Ovary (tissue), 9 donors: Measurements from ENCODE around the gene HHIPL1. TPM values are rescaled to one million over a fixed set of nuclear protein-coding genes. Genes with fewer than 3 reads are reported as not detected.

Experiments
- DNase-seq, 5 donors: peaks; one replicate each; pipeline ENCODE4 v3.0.0-alpha.2; 2019 to 2020
- H3K27ac ChIP-seq, 2 donors: fragments of 200-600 bp; one replicate each; pipeline versions ENCODE4 v1.5.1 to v1.8.0; 2019 to 2022
- H3K27me3 ChIP-seq: fragments of 200-600 bp; one replicate; pipeline ENCODE4 v1.8.0; 2022
- H3K36me3 ChIP-seq: fragments of 200-600 bp; sonication (generic); one replicate; pipeline ENCODE4 v1.5.1; 2019
- H3K4me1 ChIP-seq: one replicate; pipeline ENCODE4 v1.8.1; 2013; ENCODE audit warnings: mild to moderate bottlenecking, moderate library complexity; ENCODE audit not compliant: insufficient read depth
- H3K4me3 ChIP-seq: fragments of 200-600 bp; sonication (generic); one replicate; pipeline ENCODE4 v1.5.1; 2017
- H3K9me3 ChIP-seq, 2 donors: fragments of 200-600 bp in 1 of 2; sonication (generic) in 1 of 2; one replicate each; pipeline versions ENCODE4 v1.5.1 to v1.8.1; 2013 to 2019; ENCODE audit warnings: mild to moderate bottlenecking in 1 of 2, moderate library complexity in 1 of 2
- EP300 ChIP-seq: sonication (generic); formaldehyde crosslinking; IDR thresholded peaks from one replicate; pipeline ENCODE4 v1.6.1; 2017; ENCODE audit warnings: antibody characterized with exemption
- POLR2A ChIP-seq: fragments of 450-650 bp; IDR thresholded peaks from one replicate; pipeline ENCODE4 v1.6.1; 2017; ENCODE audit warnings: antibody characterized with exemption, mild to moderate bottlenecking, moderate library complexity
- WGBS, 3 donors: extraction: QIAGEN DNeasy Blood & Tissue Kit in 1 of 3; methylation state at CpG; one replicate each; pipeline versions ENCODE4 v1.1.5 to v1.1.7; 2013 to 2017; 5-methylcytosine and 5-hydroxymethylcytosine counted together
- intact Hi-C, 4 donors: fragments of 100-400 bp; cut with DNase I; formaldehyde crosslinking; loops; one replicate each; pipeline versions ENCODE4 v1.11.0 to v1.15.1; 2022 to 2023
- polyA plus RNA-seq, 2 donors: library from polyadenylated mRNA; stranded (reverse); fragments of 200-250 nt in 1 of 2; fragments of 350-450 nt in 1 of 2; fragmentation: Illumina TruSeq in 1 of 2; extraction: RNeasy Lipid Tissue Mini Kit (QIAGEN cat#74804) in 1 of 2; gene quantifications; one replicate each; pipeline ENCODE4 v1.2.3, GENCODE V29; 2013 to 2014
- total RNA-seq, 7 donors: library from RNA; depleted of rRNA in 2 of 7; stranded (reverse); fragments of >200 nt in 2 of 7; fragmentation: NEBNext Ultra II Directional in 3 of 7; extraction: Animal tissue kit (Norgen Biotek cat#: 25700) in 3 of 7; gene quantifications; one replicate each; pipeline versions ENCODE4 v1.1.0 to v1.2.4, GENCODE V29; 2016 to 2023
- TF ChIP-seq, protein P1 (sequence below), 3 donors: fragments of 450-650 bp in 2 of 3; fragments of 200-600 bp in 1 of 3; IDR thresholded peaks; one replicate each; pipeline versions ENCODE4 v1.5.1 to v1.8.0; 2016 to 2022; ENCODE audit warnings: antibody characterized with exemption in 3 of 3, mild to moderate bottlenecking in 1 of 3
- donor health status: DM: no; HTN: no; CAD: no; lungs with moderate emphysema.
- donor health status: DM: no; HTN: no; CAD: no.
- donor health status: Bipolar disorder and iron deficiency.
- donor health status: DM: yes; HTN: yes; CAD: no.
- donor health status: DM: no; HTN: no; CAD: no.
- donor health status: DM: yes; HTN: yes; CAD: no.

Gene HHIPL1
- total and polyA plus RNA-seq, 9 donors, result 0.48 to 3.8 (median 2.1) TPM

DNA sequence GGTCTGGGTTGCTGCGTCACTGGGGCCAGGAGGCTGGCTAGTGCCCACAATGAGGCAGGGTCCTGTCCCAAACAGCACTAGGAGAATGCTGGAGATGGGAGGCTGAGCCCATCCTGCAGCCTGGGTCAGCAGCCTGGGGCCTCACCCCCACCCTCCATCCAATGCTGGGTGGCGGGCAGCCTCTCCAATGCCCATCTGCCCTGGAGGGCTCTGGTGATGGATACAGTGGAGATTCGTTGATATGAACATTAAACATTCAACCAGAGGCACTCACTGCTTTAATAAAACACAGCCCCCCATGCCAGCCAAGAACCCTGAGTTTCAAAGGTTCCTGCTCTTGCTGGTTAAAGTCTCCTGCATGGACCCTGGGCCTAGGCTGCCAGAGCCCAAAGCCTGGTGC is 19.5 kb upstream of the HHIPL1 start:
- DNase-seq, result no peak
- no peak overlapping the region for H3K4me3 ChIP-seq
- WGBS, 3 donors, result 75 to 97% (median 89%) methylated on average over 2 to 3 of the region's 3 CpGs
- H3K9me3 ChIP-seq, result no peaks in the 10 kb centered on the region
- no peak overlapping the region for H3K27ac ChIP-seq
- TF ChIP-seq EP300, result no peak
- H3K36me3 ChIP-seq, result no peaks in the 10 kb centered on the region
- H3K4me1 ChIP-seq, result peaks cover 1% of the 10 kb centered on the region
- intact Hi-C loops, result loop anchor here in 1 of 4 donors (5.0 kb wide), 1 partner anchor 63 kb away; no protein-coding TSS in a partner anchor
- no peaks in the 10 kb centered on the region for H3K27me3 ChIP-seq

DNA sequence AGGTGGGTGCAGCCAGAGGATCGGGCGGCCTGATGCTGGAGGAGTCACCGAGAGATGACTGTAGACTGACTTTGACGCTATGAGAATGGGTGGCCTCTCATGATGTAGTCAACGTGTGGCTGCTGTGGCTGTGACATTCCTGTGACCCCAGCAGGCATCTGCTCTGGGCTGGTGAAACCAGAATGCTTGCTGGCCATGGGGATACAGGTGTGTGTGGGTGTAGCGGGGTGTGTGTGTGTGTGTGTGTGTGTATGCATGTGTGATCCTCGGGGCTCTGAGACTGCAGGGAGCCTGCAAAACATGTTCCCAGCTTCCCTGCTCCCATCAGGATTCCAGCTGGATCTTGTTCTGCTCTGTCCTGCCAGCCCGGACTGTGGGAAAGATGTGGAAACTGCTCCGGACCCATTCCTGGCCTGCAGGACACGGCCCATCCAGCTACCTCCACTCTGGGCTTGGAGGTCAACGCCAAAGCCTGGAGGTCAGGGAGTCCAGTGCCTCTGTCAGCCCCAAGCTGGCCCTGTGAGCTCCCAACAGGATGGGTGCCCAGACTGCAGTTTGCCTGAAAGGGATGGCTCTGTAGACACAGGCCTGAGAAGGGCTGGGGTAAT is 18.8 kb upstream of the HHIPL1 start:
- peaks cover 1% of the 10 kb centered on the region for H3K4me1 ChIP-seq
- no peaks in the 10 kb centered on the region for H3K27me3 ChIP-seq
- DNase-seq, result no peak
- H3K36me3 ChIP-seq, result no peaks in the 10 kb centered on the region
- H3K27ac ChIP-seq, result no peak overlapping the region
- TF ChIP-seq EP300 (no peak), POLR2A (no peak)
- TF ChIP-seq, protein P1, sequence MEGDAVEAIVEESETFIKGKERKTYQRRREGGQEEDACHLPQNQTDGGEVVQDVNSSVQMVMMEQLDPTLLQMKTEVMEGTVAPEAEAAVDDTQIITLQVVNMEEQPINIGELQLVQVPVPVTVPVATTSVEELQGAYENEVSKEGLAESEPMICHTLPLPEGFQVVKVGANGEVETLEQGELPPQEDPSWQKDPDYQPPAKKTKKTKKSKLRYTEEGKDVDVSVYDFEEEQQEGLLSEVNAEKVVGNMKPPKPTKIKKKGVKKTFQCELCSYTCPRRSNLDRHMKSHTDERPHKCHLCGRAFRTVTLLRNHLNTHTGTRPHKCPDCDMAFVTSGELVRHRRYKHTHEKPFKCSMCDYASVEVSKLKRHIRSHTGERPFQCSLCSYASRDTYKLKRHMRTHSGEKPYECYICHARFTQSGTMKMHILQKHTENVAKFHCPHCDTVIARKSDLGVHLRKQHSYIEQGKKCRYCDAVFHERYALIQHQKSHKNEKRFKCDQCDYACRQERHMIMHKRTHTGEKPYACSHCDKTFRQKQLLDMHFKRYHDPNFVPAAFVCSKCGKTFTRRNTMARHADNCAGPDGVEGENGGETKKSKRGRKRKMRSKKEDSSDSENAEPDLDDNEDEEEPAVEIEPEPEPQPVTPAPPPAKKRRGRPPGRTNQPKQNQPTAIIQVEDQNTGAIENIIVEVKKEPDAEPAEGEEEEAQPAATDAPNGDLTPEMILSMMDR (IDR thresholded peaks at IDR 0.05), result no peak
- intact Hi-C loops, result loop anchor here in 1 of 4 donors (5.0 kb wide), 1 partner anchor 64 kb away; no protein-coding TSS in a partner anchor
- H3K4me3 ChIP-seq, result no peak overlapping the region
- H3K9me3 ChIP-seq, result no peaks in the 10 kb centered on the region
- 55 to 75% (median 70%) methylated on average over 11 of the region's 11 CpGs for whole genome bisulfite sequencing, 3 donors

DNA sequence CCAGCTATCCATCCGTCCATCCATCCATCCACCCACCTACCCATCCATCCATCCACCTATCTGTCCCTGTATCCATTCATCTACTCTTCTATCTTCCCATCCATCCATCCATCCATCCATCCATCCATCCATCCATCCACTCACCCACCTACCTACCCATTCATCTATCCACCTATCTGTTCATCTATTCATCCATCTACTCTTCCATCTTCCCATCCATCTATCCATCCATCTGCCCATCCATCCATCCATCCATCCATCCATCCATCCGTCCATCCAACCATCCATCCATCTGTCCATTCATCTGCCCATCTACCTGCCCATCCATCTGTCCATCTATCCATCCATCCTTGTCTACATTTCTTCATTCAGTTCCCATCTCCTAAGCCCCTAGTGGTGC is 17.8 kb upstream of the HHIPL1 start:
- DNase-seq, result no peak
- Histone ChIP-seq H3K27ac (no peak overlapping the region), H3K27me3 (no peaks in the 10 kb centered on the region), H3K9me3 (no peaks in the 10 kb centered on the region), H3K4me3 (no peak overlapping the region), H3K4me1 (peaks cover 1% of the 10 kb centered on the region), H3K36me3 (no peaks in the 10 kb centered on the region)
- 90 to 95% (median 93%) methylated on average over 2 of the region's 2 CpGs for WGBS, 3 donors
- intact Hi-C loops, result loop anchor here in 1 of 4 donors (5.0 kb wide), 1 partner anchor 65 kb away; no protein-coding TSS in a partner anchor
- TF ChIP-seq, protein P1 (IDR thresholded peaks at IDR 0.05), result no peak
- TF ChIP-seq EP300 (no peak), POLR2A (no peak)

DNA sequence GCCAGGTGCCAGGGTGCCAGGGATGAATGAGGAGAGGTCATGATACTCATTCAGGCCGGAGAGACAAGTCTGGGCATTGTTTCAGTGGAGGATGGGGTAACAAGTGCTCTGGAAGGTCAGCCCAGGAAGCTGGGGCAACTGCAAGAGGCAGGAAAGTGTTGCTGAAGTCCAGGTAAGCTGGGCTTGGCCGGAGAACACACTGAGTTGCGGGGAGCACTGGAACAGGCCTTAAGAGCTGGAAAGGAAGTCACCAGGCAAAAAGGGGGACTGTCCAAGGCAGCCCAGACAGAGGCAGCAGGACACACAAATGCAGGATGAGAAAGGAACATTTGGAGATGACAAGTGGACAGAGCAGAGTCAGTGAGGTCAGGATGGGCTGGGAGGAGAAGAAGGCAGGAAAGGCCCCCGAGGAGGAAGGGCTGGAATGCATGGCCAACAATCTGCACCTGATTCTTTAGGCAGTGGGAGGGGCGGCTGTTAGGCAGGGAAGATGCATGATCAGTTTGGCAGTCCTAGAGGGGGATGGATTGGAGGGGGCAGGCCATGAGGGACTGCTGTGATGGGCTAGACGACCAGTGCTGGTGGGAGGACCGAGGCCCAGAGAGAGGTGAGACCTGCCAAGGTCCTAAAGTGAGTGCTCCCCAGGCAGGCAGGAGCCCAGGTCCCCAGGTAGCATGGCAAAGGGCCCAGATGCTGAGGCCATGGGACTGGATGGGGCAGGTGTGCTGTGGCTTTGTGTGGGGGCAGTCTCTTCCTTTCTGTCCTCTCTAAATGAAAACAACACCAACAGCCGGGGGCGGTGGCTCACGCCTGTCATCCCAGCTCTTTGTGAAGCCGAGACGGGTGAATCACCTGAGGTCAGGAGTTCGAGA is 17.2 kb upstream of the HHIPL1 start:
- intact Hi-C loops, result loop anchor here (2.0 to 5.0 kb wide), 3 partner anchors 65 to 111 kb away; no protein-coding TSS in a partner anchor
- TF ChIP-seq EP300, result no peak
- 80 to 85% (median 84%) methylated on average over 13 of the region's 13 CpGs for WGBS, 3 donors
- H3K4me1 ChIP-seq, result peaks cover 1% of the 10 kb centered on the region
- H3K36me3 ChIP-seq, result no peaks in the 10 kb centered on the region
- H3K27me3 ChIP-seq, result no peaks in the 10 kb centered on the region
- DNase-seq, result no peak
- no peaks in the 10 kb centered on the region for H3K9me3 ChIP-seq
- H3K27ac ChIP-seq, result no peak overlapping the region
- no peak overlapping the region for H3K4me3 ChIP-seq

DNA sequence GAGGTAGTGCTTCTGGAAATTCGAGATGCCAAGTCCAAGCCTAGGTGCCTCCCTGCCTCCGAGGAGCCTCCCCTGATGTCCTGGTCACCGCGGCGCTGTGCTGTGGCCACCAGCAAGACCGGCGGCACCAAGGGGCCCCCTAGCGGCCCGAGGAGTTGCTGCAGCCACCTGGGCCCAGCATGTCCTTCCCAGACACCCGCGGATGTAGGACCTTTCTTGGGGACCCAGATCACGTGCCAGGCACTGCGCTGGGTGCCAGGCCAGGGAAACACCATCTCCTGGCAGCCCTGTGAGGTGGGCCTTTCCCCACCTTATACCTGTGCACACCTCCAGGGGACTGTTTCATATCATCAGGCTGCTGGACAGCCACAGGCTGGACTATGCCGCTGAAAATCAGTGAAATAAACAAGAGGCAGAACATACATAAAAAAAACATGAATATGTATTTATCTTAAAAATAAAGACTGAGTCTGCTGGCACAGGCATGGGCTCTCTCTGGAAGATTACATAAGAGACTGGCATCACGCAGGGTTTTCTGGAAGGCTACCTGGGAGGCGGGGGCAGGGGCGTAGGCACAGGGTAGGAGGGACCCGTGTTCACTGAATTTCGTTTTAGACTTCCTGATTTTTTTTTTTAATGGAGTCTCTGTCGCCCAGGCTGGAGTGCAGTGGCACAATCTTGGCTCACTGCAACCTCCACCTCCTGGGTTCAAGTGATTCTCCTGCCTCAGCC is 15.9 kb upstream of the HHIPL1 start:
- Histone ChIP-seq H3K4me1 (peaks cover 1% of the 10 kb centered on the region), H3K27ac (no peak overlapping the region), H3K36me3 (no peaks in the 10 kb centered on the region), H3K27me3 (no peaks in the 10 kb centered on the region), H3K9me3 (no peaks in the 10 kb centered on the region), H3K4me3 (no peak overlapping the region)
- intact Hi-C loops, result loop anchor here (2.0 to 5.0 kb wide), 3 partner anchors 67 to 112 kb away; no protein-coding TSS in a partner anchor
- peak; percentile 68 to 84 (median 78) for DNase-seq
- TF ChIP-seq, protein P1 (IDR thresholded peaks at IDR 0.05), result peak; percentile 95
- no peak for TF ChIP-seq POLR2A
- 20 to 25% (median 23%) methylated on average over 20 of the region's 20 CpGs for WGBS, 3 donors
